Urinary bladder (tissue), 4 donors: ENCODE measurements around the gene SNRPD3. TPM values are rescaled to one million over a fixed set of nuclear protein-coding genes. Genes with fewer than 3 reads are reported as not detected.
A peak's percentile ranks its signal among the peaks of the same experiment; 100 is the strongest.

Experiments
- DNase-seq: peaks from one replicate; pipeline ENCODE4 v3.0.0-alpha.2; 2015; ENCODE audit errors: extremely low spot score
- H3K27ac ChIP-seq: one replicate; pipeline ENCODE4 v1.5.1; 2013; ENCODE audit warnings: low read depth, mild to moderate bottlenecking, moderate library complexity
- H3K36me3 ChIP-seq: one replicate; pipeline ENCODE4 v1.6.1; 2013; ENCODE audit warnings: mild to moderate bottlenecking, moderate library complexity; ENCODE audit not compliant: insufficient read depth
- H3K4me1 ChIP-seq: one replicate; pipeline ENCODE4 v1.6.1; 2013; ENCODE audit warnings: mild to moderate bottlenecking, moderate library complexity; ENCODE audit not compliant: insufficient read depth
- H3K4me3 ChIP-seq: one replicate; pipeline ENCODE4 v1.5.1; 2013; ENCODE audit warnings: low read depth, low read length
- WGBS: extraction: QIAGEN DNeasy Blood & Tissue Kit; methylation state at CpG from one replicate; pipeline ENCODE4 v1.1.7; 2013; 5-methylcytosine and 5-hydroxymethylcytosine counted together
- polyA plus RNA-seq: library from polyadenylated mRNA; stranded (reverse); fragments of 200-250 nt; gene quantifications from one replicate; pipeline ENCODE4 v1.2.3, GENCODE V29; 2013
- total RNA-seq: library from RNA; depleted of rRNA; stranded (reverse); fragments of >200 nt; gene quantifications from one replicate; pipeline ENCODE4 v1.2.3, GENCODE V29; 2014
- donor health status: healthy with polysubstance abuse.
- donor health status: healthy.

The SNRPD3 gene
- 100 TPM for total RNA-seq
- polyA plus RNA-seq, result 107 TPM

- Histone ChIP-seq H3K36me3 (no peaks in the 10 kb centered on the region), H3K4me1 (no peaks in the 10 kb centered on the region), H3K4me3 (peak within 1 kb of the TSS; percentile 95), H3K27ac (peak within 1 kb of the TSS; percentile 95)
- under 1% methylated on average over 59 of the region's 59 CpGs for WGBS
- peak; percentile 98 for DNase-seq
These were observed at the start of gene SNRPD3 for GRCh38 chr22:24555165-24556039. TSS of gene SNRPD3 (plus strand) at chr22:24555999. CDS start at chr22:24557675, 1,676 bp downstream.

- Histone ChIP-seq H3K4me3 (no peak overlapping the region), H3K36me3 (no peaks in the 10 kb centered on the region), H3K27ac (no peak overlapping the region), H3K4me1 (no peaks in the 10 kb centered on the region)
- DNase-seq, result no peak
- 71% methylated on average over 6 of the region's 6 CpGs for WGBS
These were observed 48.9 kb upstream of the SNRPD3 start for GRCh38 chr22:24506802-24507438.

GRCh38 chr22:24507716-24508115 is 48.1 kb upstream of the SNRPD3 start:
- Histone ChIP-seq H3K4me3 (no peak overlapping the region), H3K27ac (no peak overlapping the region), H3K36me3 (no peaks in the 10 kb centered on the region), H3K4me1 (no peaks in the 10 kb centered on the region)
- DNase-seq, result no peak
- WGBS, result 70% methylated on average over 7 of the region's 7 CpGs

- no peaks in the 10 kb centered on the region for H3K36me3 ChIP-seq
- 37% methylated on average over 10 of the region's 10 CpGs for WGBS
- no peak overlapping the region for H3K4me3 ChIP-seq
- DNase-seq, result no peak
- no peaks in the 10 kb centered on the region for H3K4me1 ChIP-seq
- no peak overlapping the region for H3K27ac ChIP-seq
These were observed 44.9 kb upstream of the SNRPD3 start for GRCh38 chr22:24510637-24511625.

GRCh38 chr22:24512043-24512442 is 43.8 kb upstream of the SNRPD3 start:
- Histone ChIP-seq H3K4me3 (no peak overlapping the region), H3K36me3 (no peaks in the 10 kb centered on the region), H3K27ac (no peak overlapping the region), H3K4me1 (no peaks in the 10 kb centered on the region)
- DNase-seq, result no peak
- WGBS, result 71% methylated on average over 3 of the region's 3 CpGs

- no peaks in the 10 kb centered on the region for H3K4me1 ChIP-seq
- DNase-seq, result no peak
- no peak overlapping the region for H3K27ac ChIP-seq
- no peaks in the 10 kb centered on the region for H3K36me3 ChIP-seq
- 91% methylated on average over 9 of the region's 9 CpGs for WGBS
- H3K4me3 ChIP-seq, result no peak overlapping the region
These were observed 42.2 kb upstream of the SNRPD3 start for GRCh38 chr22:24513378-24514240.

GRCh38 chr22:24514241-24515026 is 41.4 kb upstream of the SNRPD3 start:
- no peak for DNase-seq
- H3K4me1 ChIP-seq, result no peaks in the 10 kb centered on the region
- no peaks in the 10 kb centered on the region for H3K36me3 ChIP-seq
- WGBS, result 72% methylated on average over 14 of the region's 14 CpGs
- no peak overlapping the region for H3K27ac ChIP-seq
- no peak overlapping the region for H3K4me3 ChIP-seq

GRCh38 chr22:24515027-24515338 is 40.8 kb upstream of the SNRPD3 start:
- Histone ChIP-seq H3K27ac (no peak overlapping the region), H3K4me3 (no peak overlapping the region)
- 94% methylated on average over 8 of the region's 8 CpGs for WGBS

GRCh38 chr22:24516301-24516737 is 39.5 kb upstream of the SNRPD3 start:
- no peak overlapping the region for H3K27ac ChIP-seq
- 15% methylated on average over 3 of the region's 3 CpGs for WGBS
- H3K4me1 ChIP-seq, result no peaks in the 10 kb centered on the region
- H3K4me3 ChIP-seq, result no peak overlapping the region
- DNase-seq, result peak; percentile 50
- no peaks in the 10 kb centered on the region for H3K36me3 ChIP-seq

More at GRCh38 chr22:24515027-24515338, 40.8 kb upstream of the SNRPD3 start:
- no peaks in the 10 kb centered on the region for H3K36me3 ChIP-seq
- no peaks in the 10 kb centered on the region for H3K4me1 ChIP-seq
- DNase-seq, result no peak

- WGBS, result 97% methylated on average over 2 of the region's 2 CpGs
- H3K36me3 ChIP-seq, result no peaks in the 10 kb centered on the region
- DNase-seq, result no peak
- no peak overlapping the region for H3K27ac ChIP-seq
- H3K4me3 ChIP-seq, result no peak overlapping the region
- H3K4me1 ChIP-seq, result no peaks in the 10 kb centered on the region
These were observed 38.4 kb upstream of the SNRPD3 start for GRCh38 chr22:24517446-24517845.

- WGBS, result 74% methylated on average over 3 of the region's 3 CpGs
- H3K27ac ChIP-seq, result no peak overlapping the region
- H3K4me3 ChIP-seq, result no peak overlapping the region
- no peaks in the 10 kb centered on the region for H3K36me3 ChIP-seq
- DNase-seq, result no peak
- no peaks in the 10 kb centered on the region for H3K4me1 ChIP-seq
These were observed 37.6 kb upstream of the SNRPD3 start for GRCh38 chr22:24518228-24518627.
